Superior temporal gyrus (tissue), 1 donor: ENCODE data around the gene HIPK4.
A peak's percentile ranks its signal among the peaks of the same experiment; 100 is the strongest.
"Not testable (repeated sequence)": the region's sequence is repeated elsewhere in the genome, so short reads cannot be mapped to it uniquely, and the experiment has no call there.

Experiments used
- DNase-seq: peaks from one replicate; pipeline ENCODE4 v3.0.0-alpha.2; 2016; ENCODE audit errors: extremely low spot score

Gene HIPK4

DNA sequence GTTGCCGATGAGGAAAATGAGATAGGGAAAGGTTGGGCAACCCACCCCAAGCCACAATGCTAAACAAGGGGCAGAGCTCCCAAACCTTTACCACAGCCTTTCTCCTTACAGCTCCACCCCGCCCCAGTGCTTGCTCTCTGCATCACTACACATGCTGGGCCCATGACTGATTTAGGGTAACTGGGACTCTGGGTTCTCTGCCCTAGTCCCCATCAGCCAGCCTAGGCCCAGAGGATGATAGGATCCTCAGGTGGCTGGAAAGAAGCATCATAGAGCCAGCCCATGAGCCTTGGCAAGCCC lies 53.4 kb downstream of the HIPK4 start:
- no peak for DNase-seq

DNA sequence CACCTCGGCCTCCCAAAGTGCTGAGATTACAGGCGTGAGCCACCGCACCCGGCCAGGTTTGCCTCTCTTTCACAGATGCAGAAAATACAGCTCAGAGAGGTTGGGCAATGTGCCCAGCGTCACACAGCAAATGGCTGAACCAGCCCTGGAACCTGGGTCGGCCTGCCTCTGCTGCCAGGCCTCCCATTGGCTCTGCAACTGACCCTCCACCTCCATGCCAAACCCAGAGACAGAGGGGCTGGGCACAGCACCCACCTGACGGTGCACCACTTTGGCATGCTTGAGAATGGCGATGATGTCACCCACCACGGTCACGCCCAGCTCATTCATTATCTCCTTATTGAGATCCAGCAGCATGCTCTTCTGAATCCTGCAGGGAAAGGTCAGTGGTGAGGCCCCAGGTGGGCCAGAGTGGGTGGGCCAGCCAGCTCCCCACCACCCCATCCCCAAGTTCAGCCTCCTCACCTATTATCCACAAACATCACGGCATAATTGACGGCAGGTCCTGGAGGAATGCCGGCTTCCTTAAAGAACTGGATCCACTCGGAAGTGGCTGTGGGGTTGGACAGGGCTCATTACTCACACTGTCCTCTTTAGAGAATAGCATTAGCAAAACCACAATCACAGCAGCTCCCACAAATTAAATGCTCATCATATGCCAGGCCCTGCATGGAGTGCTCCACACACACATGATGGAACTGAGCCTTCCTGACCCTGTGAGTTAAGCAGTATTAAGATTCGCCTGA lies 54.0 kb downstream of the HIPK4 start:
- DNase-seq, result no peak

DNA sequence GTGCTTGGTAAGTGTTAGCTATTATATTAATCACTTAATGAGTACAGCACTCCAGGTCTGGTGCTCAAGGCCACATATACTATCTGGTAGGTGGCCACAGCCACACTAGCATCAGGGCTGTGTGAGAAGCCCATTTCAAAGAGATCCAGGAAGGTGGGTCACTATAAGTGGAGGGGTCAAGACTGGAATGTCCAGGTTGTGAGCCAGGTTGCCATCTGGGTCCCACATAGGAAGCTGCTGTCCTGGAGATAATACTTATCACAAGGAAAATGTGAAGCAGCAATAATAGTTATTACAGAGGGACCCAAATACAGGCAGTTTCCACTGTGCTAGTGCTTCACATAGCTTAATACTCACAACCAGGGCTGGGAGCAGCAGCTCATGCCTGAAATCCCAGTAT lies 54.9 kb downstream of the HIPK4 start:
- no peak for DNase-seq

DNA sequence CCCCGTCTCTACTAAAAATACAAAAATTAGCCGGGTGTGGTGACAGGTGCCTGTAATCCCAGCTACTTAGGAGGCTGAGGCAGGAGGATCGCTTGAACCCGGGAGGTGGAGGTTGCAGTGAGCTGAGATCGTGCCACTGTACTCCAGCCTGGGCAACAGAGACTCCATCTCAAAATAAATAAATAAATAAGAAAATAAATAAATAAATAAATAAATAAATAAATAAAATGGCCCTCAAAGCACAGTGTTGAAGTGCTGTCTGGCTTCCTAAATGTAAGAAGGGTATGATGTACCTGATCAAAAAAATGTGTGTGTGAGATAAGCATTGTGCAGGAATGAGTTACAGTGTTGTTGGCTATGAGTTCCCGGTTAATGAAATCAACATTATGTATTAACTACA lies 56.9 kb downstream of the HIPK4 start:
- DNase-seq, result not testable (repeated sequence)

DNA sequence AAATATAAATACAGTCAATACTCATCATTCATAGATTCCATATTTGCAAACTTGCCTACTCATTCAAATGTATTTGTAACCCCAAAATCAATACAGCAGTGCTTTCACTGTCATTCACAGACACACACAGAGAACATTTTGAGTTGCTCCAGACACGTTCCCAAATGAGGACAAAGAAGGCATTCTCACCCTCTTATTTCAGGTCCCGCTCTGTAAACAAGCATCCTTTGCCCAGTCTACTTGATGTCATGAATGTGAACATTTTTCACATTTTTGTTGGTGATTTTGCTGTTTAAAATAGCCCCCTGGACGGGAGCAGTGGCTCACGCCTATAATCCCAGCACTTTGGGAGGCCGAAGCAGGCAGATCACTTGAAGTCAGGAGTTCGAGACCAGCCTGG lies 57.3 kb downstream of the HIPK4 start:
- peak; percentile 82 for DNase-seq

DNA sequence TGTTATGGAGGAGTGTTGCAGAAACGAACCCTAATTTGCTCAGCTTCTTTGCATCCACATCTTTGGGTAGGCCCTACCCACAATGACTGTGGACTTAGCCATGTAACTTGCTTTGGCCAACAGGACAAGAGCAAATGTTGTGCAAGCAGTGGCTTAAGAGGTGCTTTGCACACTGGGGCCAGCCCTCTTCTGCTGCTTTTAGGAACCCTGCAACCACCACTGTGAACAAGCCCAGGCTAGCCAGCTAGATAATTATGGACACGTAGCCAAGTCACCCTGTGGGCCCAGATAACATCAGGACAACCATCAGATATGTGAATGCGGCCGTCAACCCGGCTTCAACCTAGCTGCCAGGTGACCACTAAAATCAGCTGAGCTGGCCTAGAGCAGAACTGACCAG lies 58.9 kb downstream of the HIPK4 start:
- no peak for DNase-seq
